Mesothelial cell of epicardium (in vitro differentiated cells): ENCODE results near the gene IKBKE. TPM values are rescaled to one million over a fixed set of nuclear protein-coding genes. Genes with fewer than 3 reads are reported as not detected.

Source experiments
- DNase-seq, 2 experiments: peaks; one replicate each; pipeline ENCODE4 v3.0.0; 2021; ENCODE audit warnings: low spot score in 2 of 2; ENCODE audit not compliant: unreplicated experiment in 2 of 2
- H3K27ac Mint-ChIP-seq: 2 replicates; pipeline ENCODE4 v1.8.0; 2021; ENCODE audit warnings: mixed read lengths
- H3K27me3 Mint-ChIP-seq: 2 replicates; pipeline ENCODE4 v1.8.0; 2021; ENCODE audit warnings: low read depth, mixed read lengths
- H3K36me3 Mint-ChIP-seq: 2 replicates; pipeline ENCODE4 v1.8.0; 2021; ENCODE audit warnings: mixed read lengths
- H3K4me1 Mint-ChIP-seq: 2 replicates; pipeline ENCODE4 v1.8.0; 2021; ENCODE audit warnings: mixed read lengths
- H3K4me3 Mint-ChIP-seq: 2 replicates; pipeline ENCODE4 v1.8.0; 2021; ENCODE audit warnings: mild to moderate bottlenecking, moderate library complexity, mixed read lengths
- H3K9me3 Mint-ChIP-seq: 2 replicates; pipeline ENCODE4 v1.8.0; 2021; ENCODE audit warnings: mixed read lengths
- total RNA-seq: library from RNA; stranded (reverse); gene quantifications from 3 replicates; pipeline ENCODE4 v1.2.1, GENCODE V29; 2021
- TF ChIP-seq, protein P1 (sequence below): fragments of 200-600 bp; sonication (generic); IDR thresholded peaks from one replicate; pipeline ENCODE4 v1.5.0; 2021; ENCODE audit warnings: antibody characterized with exemption; ENCODE audit not compliant: unreplicated experiment

The IKBKE gene
- total RNA-seq, 1 donor from 2014 or later: 7.9 TPM

DNA sequence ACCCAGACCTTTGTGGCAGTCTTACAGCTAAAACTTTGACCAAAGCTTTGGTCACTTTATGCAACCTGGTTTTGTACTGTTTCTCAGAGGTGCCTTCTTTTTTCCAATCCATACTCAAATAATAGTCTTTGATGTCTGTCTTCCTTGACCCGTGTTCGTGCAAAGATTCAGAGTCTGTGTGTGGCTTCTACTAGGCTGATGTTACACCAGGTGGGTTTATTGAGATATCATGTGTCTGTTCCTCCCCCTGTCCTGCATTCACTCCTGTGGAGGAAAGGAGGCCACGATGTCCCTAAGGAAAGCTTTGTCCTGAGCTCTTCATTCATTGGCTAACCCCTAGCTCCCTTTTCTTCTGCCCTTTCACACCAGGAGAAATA lies 15.0 kb upstream of the IKBKE start:
- Mint-ChIP-seq H3K9me3 (no peaks in the 10 kb centered on the region), H3K27me3 (peaks cover 2% of the 10 kb centered on the region), H3K27ac (peak overlapping the region; percentile 81), H3K4me1 (peaks cover 47% of the 10 kb centered on the region), H3K36me3 (peaks cover 36% of the 10 kb centered on the region), H3K4me3 (no peak overlapping the region)
- no peak for DNase-seq
- TF ChIP-seq, protein P1, sequence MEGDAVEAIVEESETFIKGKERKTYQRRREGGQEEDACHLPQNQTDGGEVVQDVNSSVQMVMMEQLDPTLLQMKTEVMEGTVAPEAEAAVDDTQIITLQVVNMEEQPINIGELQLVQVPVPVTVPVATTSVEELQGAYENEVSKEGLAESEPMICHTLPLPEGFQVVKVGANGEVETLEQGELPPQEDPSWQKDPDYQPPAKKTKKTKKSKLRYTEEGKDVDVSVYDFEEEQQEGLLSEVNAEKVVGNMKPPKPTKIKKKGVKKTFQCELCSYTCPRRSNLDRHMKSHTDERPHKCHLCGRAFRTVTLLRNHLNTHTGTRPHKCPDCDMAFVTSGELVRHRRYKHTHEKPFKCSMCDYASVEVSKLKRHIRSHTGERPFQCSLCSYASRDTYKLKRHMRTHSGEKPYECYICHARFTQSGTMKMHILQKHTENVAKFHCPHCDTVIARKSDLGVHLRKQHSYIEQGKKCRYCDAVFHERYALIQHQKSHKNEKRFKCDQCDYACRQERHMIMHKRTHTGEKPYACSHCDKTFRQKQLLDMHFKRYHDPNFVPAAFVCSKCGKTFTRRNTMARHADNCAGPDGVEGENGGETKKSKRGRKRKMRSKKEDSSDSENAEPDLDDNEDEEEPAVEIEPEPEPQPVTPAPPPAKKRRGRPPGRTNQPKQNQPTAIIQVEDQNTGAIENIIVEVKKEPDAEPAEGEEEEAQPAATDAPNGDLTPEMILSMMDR: no peak

DNA sequence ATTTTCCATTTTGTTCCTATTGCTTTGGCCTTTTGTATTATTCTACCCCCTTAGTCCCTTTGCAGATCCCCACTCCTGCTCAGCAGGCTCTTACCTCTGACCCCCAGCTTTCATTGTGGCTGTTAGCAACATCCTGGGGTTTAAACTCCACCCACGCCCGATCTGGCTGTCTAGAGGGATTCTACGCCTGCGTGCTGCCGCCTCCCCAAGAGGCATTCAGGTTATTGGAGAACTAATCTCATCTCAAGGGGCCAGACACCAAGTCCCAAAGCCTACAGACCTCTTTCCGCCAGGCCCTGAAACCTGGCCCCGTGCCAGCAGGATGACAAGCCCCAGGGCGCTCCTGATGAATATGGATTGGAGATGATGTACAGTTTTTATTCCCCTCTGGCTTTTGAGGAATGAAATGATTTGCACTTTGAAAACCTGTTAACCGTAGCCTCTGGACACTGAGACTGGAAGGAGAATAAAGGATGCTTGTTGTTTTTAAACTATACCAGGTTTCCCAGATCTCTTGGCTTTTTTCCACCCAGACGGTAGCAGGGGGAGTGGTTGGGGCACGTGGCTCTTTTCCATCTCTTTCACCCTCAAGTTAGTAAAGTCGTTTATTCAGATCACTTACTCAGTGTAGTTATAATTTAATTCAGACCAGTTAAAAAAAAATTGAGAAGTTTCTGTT lies 14.5 kb upstream of the IKBKE start:
- peaks cover 33% of the 10 kb centered on the region for H3K36me3 Mint-ChIP-seq
- TF ChIP-seq, protein P1: no peak
- peaks cover 2% of the 10 kb centered on the region for H3K27me3 Mint-ChIP-seq
- H3K27ac Mint-ChIP-seq: peak overlapping the region; percentile 81
- no peak overlapping the region for H3K4me3 Mint-ChIP-seq
- peaks cover 47% of the 10 kb centered on the region for H3K4me1 Mint-ChIP-seq
- H3K9me3 Mint-ChIP-seq: no peaks in the 10 kb centered on the region
- DNase-seq: peak; percentile 53 to 69

DNA sequence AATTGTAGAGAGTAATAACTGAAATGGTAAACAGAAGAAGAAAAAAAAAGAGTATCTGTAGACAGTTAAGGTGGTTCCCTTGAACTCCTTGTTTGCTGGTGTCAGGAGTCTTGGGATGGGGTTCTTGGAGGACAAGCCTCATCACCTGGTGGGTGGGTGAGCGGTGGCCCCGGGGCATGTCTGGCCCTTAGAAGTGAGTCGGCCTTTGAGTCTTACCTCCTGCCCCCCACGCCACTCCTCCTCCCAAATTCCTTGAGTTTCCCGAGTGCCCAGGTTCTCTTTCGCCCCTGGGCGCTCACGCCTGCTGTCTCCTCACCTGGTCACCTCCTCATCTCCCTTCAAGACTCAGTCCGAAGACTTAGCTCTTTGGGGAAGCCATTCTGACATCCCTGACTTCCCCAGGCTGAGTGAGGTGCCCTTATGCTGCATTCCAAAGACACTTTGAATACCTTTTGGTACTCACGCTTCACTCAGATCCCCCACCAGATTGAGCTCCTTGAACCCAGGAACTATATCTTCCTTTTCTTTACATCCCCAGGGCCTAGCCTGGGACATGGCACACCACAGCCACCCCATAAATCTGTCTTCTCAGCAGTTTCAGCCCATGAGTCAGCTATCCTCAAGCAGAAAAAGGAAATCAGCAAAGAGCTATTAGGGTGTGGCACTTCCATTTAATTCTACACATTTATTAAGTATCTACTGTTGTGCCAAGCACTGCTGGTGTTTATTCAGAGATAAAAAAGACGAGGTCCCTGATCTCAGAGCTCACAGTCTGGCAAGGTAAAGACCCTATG lies 13.5 kb upstream of the IKBKE start:
- H3K27ac Mint-ChIP-seq: peak overlapping the region; percentile 77
- H3K4me3 Mint-ChIP-seq: no peak overlapping the region
- H3K9me3 Mint-ChIP-seq: no peaks in the 10 kb centered on the region
- H3K4me1 Mint-ChIP-seq: peaks cover 40% of the 10 kb centered on the region
- peaks cover 2% of the 10 kb centered on the region for H3K27me3 Mint-ChIP-seq
- H3K36me3 Mint-ChIP-seq: peaks cover 30% of the 10 kb centered on the region
- TF ChIP-seq, protein P1: no peak
- no peak for DNase-seq

DNA sequence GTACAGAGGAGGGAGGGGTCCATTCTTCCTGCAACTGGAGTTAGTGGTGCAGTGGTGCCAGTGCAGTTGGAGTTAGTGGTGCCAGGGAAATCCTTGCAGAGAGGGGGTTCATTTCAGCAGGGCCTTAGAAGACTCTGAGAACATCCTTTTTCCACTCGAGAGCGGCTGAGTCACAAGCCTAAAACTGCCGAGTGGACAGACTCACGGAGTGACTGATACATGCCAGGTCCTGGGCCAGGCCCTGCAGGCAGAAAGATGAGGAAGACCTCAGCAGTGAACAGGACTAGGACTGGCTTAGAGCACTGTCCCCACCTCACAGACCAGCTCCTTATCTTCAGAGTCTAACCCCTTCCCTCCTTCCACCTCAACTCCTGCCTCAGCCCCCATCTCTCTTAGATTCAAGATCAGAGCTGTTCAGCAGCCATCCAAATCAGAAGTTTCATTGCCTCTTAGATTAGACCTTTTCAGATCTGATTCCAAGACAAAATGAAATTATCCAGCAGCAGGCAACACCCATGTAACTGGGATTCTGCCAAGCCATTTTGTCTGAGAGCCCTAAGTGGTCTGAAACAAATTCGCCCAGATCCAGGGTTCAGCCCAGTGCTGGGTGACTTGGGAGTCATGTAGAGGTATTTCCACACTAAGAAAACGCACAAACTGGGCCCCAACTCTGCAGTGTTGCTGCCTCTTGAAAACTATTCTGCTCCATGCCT lies 12.7 kb upstream of the IKBKE start:
- Mint-ChIP-seq H3K27me3 (peaks cover 2% of the 10 kb centered on the region), H3K4me3 (no peak overlapping the region), H3K4me1 (peaks cover 38% of the 10 kb centered on the region), H3K27ac (no peak overlapping the region), H3K36me3 (peaks cover 26% of the 10 kb centered on the region), H3K9me3 (no peaks in the 10 kb centered on the region)
- TF ChIP-seq, protein P1: no peak
- no peak for DNase-seq

DNA sequence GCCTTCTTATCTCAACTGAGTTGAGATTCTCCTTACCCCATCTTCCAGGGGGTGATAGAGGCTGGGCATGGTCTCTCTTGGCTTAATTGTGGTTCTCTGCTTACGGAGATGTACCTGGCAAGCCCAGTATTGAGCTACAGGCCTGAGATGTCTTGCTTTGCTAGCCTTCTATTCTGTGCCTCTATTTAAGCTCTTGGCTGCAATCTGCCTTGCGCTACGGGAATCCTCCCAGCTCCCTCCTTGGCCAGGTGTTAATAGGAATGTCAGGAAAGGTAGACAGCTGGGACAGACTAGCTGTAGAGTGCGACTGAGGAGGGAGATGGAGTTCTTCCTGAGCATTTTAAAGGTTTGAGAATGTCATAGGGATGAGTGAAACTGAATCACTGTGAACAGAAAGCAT lies 10.6 kb upstream of the IKBKE start:
- no peaks in the 10 kb centered on the region for H3K9me3 Mint-ChIP-seq
- H3K4me3 Mint-ChIP-seq: no peak overlapping the region
- peaks cover 26% of the 10 kb centered on the region for H3K36me3 Mint-ChIP-seq
- TF ChIP-seq, protein P1: no peak
- no peak overlapping the region for H3K27ac Mint-ChIP-seq
- H3K27me3 Mint-ChIP-seq: peaks cover 2% of the 10 kb centered on the region
- DNase-seq: no peak
- peaks cover 30% of the 10 kb centered on the region for H3K4me1 Mint-ChIP-seq
